SK-N-SH (cell line): ENCODE data around the gene NIN.

Experiments
- EZH2phosphoT487 ChIP-seq: fragments of 200-600 bp; sonication (generic); IDR thresholded peaks from 2 replicates; pipeline ENCODE4 v1.6.1; 2017; ENCODE audit warnings: low read depth, mixed run types, mild to moderate bottlenecking, antibody characterized with exemption, moderate library complexity, borderline replicate concordance
- POLR2AphosphoS5 ChIP-seq: IDR thresholded peaks from 2 replicates; pipeline ENCODE4 v1.6.1; 2012; ENCODE audit warnings: low read depth, low read length
- SIN3A ChIP-seq: IDR thresholded peaks from 2 replicates; pipeline ENCODE4 v1.6.1; 2012; ENCODE audit warnings: low read depth, mild to moderate bottlenecking, low read length, moderate library complexity, borderline replicate concordance
- SMC3 ChIP-seq: IDR thresholded peaks from 2 replicates; pipeline ENCODE4 v1.6.1; 2012; ENCODE audit warnings: low read depth, low read length, improper control_type of control experiment
- TEAD4 ChIP-seq: IDR thresholded peaks from 2 replicates; pipeline ENCODE4 v1.4.0; 2012; ENCODE audit warnings: mild to moderate bottlenecking, borderline replicate concordance; ENCODE audit not compliant: insufficient read depth
- TF ChIP-seq, protein P1 (sequence below): fragments of 200-600 bp; sonication (generic); IDR thresholded peaks from 2 replicates; pipeline ENCODE4 v1.6.1; 2017; ENCODE audit warnings: antibody characterized with exemption, mild to moderate bottlenecking, moderate library complexity
- TF ChIP-seq, protein P2 (sequence below): IDR thresholded peaks from 2 replicates; pipeline ENCODE4 v1.4.0; 2012; ENCODE audit warnings: low read depth
- TF ChIP-seq, protein P3 (sequence below): IDR thresholded peaks from 2 replicates; pipeline ENCODE4 v1.6.1; 2012; ENCODE audit warnings: mild to moderate bottlenecking, low read depth, low read length, moderate library complexity

DNA sequence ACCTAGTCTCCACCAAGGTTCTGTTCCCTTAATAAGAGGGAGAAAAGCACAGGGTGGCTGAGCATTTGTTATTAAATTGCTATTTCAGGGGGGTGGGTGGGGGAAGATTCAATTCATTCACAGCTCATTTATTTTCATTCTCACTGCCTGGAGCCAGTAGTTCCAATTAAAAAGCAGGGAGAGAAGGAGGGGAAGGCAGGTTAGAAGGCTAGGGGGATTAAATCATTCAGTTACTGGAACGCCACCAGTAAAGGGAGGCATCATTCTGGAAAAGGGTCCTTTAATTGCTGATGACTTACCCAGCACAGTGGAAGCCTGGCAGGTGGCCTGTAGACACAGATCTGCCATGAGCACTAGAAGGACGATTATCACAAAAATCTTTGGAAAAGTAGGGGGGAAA lies 47.4 kb downstream of the NIN start:
- TF ChIP-seq, protein P1, sequence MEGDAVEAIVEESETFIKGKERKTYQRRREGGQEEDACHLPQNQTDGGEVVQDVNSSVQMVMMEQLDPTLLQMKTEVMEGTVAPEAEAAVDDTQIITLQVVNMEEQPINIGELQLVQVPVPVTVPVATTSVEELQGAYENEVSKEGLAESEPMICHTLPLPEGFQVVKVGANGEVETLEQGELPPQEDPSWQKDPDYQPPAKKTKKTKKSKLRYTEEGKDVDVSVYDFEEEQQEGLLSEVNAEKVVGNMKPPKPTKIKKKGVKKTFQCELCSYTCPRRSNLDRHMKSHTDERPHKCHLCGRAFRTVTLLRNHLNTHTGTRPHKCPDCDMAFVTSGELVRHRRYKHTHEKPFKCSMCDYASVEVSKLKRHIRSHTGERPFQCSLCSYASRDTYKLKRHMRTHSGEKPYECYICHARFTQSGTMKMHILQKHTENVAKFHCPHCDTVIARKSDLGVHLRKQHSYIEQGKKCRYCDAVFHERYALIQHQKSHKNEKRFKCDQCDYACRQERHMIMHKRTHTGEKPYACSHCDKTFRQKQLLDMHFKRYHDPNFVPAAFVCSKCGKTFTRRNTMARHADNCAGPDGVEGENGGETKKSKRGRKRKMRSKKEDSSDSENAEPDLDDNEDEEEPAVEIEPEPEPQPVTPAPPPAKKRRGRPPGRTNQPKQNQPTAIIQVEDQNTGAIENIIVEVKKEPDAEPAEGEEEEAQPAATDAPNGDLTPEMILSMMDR: no peak
- TF ChIP-seq EZH2phosphoT487 (no peak), POLR2AphosphoS5 (no peak), SIN3A (no peak), TEAD4 (no peak), SMC3 (no peak)
- TF ChIP-seq, protein P2, sequence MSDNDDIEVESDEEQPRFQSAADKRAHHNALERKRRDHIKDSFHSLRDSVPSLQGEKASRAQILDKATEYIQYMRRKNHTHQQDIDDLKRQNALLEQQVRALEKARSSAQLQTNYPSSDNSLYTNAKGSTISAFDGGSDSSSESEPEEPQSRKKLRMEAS: no peak
- TF ChIP-seq, protein P3, sequence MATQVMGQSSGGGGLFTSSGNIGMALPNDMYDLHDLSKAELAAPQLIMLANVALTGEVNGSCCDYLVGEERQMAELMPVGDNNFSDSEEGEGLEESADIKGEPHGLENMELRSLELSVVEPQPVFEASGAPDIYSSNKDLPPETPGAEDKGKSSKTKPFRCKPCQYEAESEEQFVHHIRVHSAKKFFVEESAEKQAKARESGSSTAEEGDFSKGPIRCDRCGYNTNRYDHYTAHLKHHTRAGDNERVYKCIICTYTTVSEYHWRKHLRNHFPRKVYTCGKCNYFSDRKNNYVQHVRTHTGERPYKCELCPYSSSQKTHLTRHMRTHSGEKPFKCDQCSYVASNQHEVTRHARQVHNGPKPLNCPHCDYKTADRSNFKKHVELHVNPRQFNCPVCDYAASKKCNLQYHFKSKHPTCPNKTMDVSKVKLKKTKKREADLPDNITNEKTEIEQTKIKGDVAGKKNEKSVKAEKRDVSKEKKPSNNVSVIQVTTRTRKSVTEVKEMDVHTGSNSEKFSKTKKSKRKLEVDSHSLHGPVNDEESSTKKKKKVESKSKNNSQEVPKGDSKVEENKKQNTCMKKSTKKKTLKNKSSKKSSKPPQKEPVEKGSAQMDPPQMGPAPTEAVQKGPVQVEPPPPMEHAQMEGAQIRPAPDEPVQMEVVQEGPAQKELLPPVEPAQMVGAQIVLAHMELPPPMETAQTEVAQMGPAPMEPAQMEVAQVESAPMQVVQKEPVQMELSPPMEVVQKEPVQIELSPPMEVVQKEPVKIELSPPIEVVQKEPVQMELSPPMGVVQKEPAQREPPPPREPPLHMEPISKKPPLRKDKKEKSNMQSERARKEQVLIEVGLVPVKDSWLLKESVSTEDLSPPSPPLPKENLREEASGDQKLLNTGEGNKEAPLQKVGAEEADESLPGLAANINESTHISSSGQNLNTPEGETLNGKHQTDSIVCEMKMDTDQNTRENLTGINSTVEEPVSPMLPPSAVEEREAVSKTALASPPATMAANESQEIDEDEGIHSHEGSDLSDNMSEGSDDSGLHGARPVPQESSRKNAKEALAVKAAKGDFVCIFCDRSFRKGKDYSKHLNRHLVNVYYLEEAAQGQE: no peak
